Lower lobe of right lung (tissue), 2 donors: ENCODE measurements around the gene LRRC3C. TPM values are rescaled to one million over a fixed set of nuclear protein-coding genes. Genes with fewer than 3 reads are reported as not detected.

Source experiments
- ATAC-seq, 2 donors: fragments of 200-7000 bp; cut with Tn5 transposase; one replicate each; pipeline ENCODE4 v1.9.1; 2020 to 2022; ENCODE audit warnings: mild to moderate bottlenecking in 2 of 2, moderate library complexity in 2 of 2
- DNase-seq: peaks from one replicate; pipeline ENCODE4 v3.0.0-alpha.2; 2020
- H3K27ac ChIP-seq: fragments of 200-600 bp; one replicate; pipeline ENCODE4 v1.8.0; 2022
- H3K27me3 ChIP-seq: fragments of 200-600 bp; one replicate; pipeline ENCODE4 v1.8.0; 2022; ENCODE audit warnings: low read depth
- H3K36me3 ChIP-seq: fragments of 200-600 bp; one replicate; pipeline ENCODE4 v1.8.0; 2022; ENCODE audit warnings: mild to moderate bottlenecking
- H3K4me1 ChIP-seq: fragments of 200-600 bp; one replicate; pipeline ENCODE4 v1.8.0; 2022
- H3K4me3 ChIP-seq: fragments of 200-600 bp; one replicate; pipeline ENCODE4 v1.8.0; 2022; ENCODE audit warnings: mild to moderate bottlenecking
- H3K9me3 ChIP-seq: fragments of 200-600 bp; one replicate; pipeline ENCODE4 v1.8.0; 2022
- intact Hi-C: fragments of 100-400 bp; cut with DNase I; formaldehyde crosslinking; loops from one replicate; pipeline ENCODE4 v1.11.0; 2022
- total RNA-seq: library from RNA; stranded (reverse); fragmentation: NEBNext Ultra II Directional; extraction: Animal tissue kit (Norgen Biotek cat#: 25700); gene quantifications from one replicate; pipeline ENCODE4 v1.2.1, GENCODE V29; 2021
- TF ChIP-seq, protein P1 (sequence below): fragments of 200-600 bp; IDR thresholded peaks from one replicate; pipeline ENCODE4 v1.8.0; 2022; ENCODE audit warnings: antibody characterized with exemption, mild to moderate bottlenecking
- donor health status: DM: no; HTN: yes; CAD: no; lungs with severe emphysema.

LRRC3C gene
- total RNA-seq, 1 donor from 2014 or later = not detected

DNA sequence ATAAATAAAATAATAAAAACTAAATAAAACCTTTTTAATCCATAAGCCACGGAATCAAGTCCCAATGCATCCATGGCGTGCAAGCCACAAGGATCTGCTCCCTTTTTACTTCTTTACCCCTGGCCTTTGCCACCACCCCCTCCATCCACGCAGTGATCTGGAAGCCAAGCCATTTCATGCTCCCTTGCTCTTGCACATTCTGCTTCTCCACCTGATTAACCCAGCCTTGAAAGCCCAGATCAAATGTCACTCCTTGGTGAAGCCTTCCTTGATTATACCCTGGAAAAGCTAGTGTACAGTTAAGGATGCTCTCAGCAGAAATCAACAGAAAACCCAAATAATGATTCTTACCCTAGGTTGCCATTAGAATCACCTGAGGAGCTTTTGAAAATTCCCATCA is 9.9 kb downstream of the LRRC3C start:
- no peaks in the 10 kb centered on the region for H3K36me3 ChIP-seq
- H3K27ac ChIP-seq = no peak overlapping the region
- no peak for ATAC-seq
- no peaks in the 10 kb centered on the region for H3K4me1 ChIP-seq
- intact Hi-C loops = no loop called here
- no peak for DNase-seq
- H3K4me3 ChIP-seq = no peak overlapping the region
- TF ChIP-seq, protein P1, sequence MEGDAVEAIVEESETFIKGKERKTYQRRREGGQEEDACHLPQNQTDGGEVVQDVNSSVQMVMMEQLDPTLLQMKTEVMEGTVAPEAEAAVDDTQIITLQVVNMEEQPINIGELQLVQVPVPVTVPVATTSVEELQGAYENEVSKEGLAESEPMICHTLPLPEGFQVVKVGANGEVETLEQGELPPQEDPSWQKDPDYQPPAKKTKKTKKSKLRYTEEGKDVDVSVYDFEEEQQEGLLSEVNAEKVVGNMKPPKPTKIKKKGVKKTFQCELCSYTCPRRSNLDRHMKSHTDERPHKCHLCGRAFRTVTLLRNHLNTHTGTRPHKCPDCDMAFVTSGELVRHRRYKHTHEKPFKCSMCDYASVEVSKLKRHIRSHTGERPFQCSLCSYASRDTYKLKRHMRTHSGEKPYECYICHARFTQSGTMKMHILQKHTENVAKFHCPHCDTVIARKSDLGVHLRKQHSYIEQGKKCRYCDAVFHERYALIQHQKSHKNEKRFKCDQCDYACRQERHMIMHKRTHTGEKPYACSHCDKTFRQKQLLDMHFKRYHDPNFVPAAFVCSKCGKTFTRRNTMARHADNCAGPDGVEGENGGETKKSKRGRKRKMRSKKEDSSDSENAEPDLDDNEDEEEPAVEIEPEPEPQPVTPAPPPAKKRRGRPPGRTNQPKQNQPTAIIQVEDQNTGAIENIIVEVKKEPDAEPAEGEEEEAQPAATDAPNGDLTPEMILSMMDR = no peak
- no peaks in the 10 kb centered on the region for H3K9me3 ChIP-seq
- no peaks in the 10 kb centered on the region for H3K27me3 ChIP-seq

DNA sequence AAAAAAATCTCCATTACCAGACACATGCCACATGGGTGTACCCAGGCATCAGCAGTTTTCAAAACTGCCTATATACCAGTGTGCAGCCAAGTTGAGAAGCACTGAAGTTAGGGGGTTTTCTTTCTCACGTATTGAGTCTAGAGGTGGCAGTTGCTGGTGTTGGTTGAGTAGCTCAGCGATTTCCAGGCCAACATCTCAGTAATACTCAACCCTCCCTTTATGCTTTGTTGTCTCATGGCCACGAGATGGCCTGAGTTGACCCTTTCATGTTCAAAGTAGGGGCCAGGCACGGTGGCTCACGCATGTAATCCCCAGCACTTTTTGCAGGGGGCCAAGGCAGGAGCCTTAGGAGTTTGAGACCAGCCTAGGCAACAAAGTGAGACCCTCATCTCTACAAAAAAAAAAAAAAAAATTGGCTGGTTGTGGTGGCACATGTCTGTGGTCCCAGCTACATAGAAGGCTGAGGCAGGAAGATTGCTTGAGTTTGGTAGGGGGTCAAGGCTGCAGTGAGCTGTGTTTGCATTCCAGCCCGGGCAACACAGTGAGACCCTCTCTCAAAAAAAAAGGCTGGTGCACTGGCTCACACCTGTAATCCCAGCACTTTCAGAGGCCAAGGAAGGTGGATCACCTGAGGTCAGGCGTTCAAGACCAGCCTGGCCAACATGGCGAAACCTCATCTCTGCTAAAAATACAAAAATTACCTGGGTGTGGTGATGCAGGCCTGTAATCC is 10.8 kb downstream of the LRRC3C start:
- H3K4me1 ChIP-seq = no peaks in the 10 kb centered on the region
- ATAC-seq = no peak
- H3K27ac ChIP-seq = no peak overlapping the region
- no peak for DNase-seq
- no peaks in the 10 kb centered on the region for H3K9me3 ChIP-seq
- TF ChIP-seq, protein P1 = no peak
- intact Hi-C loops = no loop called here
- no peaks in the 10 kb centered on the region for H3K27me3 ChIP-seq
- H3K36me3 ChIP-seq = no peaks in the 10 kb centered on the region
- no peak overlapping the region for H3K4me3 ChIP-seq

DNA sequence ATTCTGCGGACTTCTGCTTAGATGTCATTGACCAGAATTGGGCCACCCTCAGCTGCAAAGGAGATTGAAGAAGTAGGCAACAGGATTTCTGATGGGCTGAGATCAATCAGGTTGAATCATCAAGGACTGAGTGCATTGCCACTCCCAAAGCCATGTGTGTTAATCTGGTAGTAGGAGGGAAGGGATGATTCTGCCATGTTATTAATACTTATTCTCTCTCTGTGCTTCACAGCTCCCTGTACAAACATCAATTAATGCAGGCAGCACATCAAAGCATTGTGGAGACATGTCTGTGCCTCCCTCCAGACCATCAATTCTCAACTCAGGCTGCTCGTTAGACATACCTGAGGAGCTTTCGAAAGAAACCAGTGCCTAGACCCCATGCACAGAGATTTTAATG is 11.6 kb downstream of the LRRC3C start:
- Histone ChIP-seq H3K27ac (no peak overlapping the region), H3K4me1 (no peaks in the 10 kb centered on the region), H3K4me3 (no peak overlapping the region), H3K27me3 (no peaks in the 10 kb centered on the region), H3K9me3 (no peaks in the 10 kb centered on the region), H3K36me3 (no peaks in the 10 kb centered on the region)
- DNase-seq (no peak), ATAC-seq (no peak)
- TF ChIP-seq, protein P1 = no peak
- intact Hi-C loops = no loop called here

DNA sequence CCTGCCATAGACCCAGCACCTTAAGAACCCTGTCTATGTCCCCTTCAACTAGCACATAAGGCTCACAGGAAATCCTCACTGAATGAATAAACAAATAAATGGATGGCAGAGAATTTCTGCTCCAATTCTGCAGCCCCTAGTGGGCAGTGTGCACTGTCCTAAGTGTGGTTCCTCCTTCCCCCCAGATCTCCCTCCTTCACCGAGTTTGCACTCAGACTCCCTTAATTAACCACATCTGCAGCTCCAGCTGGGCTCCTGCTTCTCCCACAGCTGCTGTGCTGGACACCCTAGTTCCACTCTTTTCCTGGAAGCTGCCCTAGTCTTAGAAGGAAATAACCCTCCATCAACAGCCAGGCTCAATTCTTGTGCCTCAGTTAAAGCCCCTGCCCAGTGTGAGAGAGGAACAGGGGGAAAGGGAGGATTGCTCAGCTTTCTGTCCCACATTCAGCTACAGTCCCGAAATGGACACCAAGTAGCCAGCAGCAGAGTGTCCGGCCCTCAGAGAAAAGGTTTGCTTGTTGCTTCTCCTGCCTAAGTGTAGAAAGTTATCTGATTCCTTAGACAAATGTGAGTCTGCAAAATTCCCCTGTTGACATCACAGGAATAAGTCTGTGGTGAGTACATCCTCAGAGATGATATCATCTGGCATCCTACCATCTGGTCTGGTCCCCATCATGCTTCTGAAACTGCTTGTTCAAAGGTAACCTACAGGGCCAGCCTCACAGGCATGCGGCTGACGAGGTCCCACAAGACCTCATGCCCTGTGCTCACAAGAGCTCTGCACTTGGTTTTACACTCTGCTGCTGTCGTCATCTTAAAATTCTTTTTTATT is 12.3 kb downstream of the LRRC3C start:
- H3K36me3 ChIP-seq = no peaks in the 10 kb centered on the region
- no peaks in the 10 kb centered on the region for H3K4me1 ChIP-seq
- TF ChIP-seq, protein P1 = peak; percentile 30
- H3K27me3 ChIP-seq = no peaks in the 10 kb centered on the region
- H3K27ac ChIP-seq = no peak overlapping the region
- no peak for DNase-seq
- H3K4me3 ChIP-seq = no peak overlapping the region
- peak in 1 of 2 donors; percentile 51 for ATAC-seq
- no peaks in the 10 kb centered on the region for H3K9me3 ChIP-seq
- intact Hi-C loops = no loop called here

DNA sequence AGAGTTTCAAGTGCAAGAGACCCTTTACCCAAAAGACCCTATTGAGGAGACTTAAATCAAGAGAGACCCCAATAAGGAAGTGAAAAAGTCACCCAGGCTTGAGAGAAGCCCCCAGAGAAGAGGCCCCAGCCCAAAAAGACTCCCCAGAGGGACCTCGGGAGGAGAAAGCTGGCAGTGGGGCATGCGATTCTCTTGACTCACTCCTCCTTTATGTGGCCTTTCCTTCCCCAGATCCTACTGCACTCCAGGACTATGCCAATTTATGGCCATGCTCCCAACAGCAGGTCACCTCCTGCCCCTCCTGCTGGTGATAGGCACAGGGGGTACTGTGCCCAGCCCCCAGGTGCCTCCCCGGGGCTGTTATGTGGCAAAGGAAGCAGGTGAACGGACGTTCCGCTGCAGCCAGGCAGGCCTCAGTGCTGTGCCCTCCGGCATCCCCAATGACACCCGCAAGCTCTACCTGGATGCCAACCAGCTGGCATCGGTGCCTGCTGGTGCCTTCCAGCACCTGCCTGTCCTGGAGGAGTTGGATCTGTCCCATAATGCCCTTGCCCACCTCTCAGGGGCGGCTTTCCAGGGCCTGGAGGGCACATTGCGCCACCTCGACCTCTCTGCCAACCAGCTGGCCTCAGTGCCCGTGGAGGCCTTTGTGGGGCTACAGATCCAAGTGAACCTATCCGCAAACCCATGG is 16.3 kb downstream of the LRRC3C start:
- Histone ChIP-seq H3K27ac (no peak overlapping the region), H3K4me3 (no peak overlapping the region), H3K4me1 (no peaks in the 10 kb centered on the region), H3K9me3 (no peaks in the 10 kb centered on the region), H3K27me3 (no peaks in the 10 kb centered on the region), H3K36me3 (no peaks in the 10 kb centered on the region)
- DNase-seq (peak; percentile 58), ATAC-seq (peak; percentile 10 to 38)
- TF ChIP-seq, protein P1 = no peak
- intact Hi-C loops = no loop called here
